GM18498 (cell line): Measurements from ENCODE around the gene SLC39A3.

Experiments
- ATAC-seq: cut with Tn5 transposase; IDR thresholded peaks from one replicate; pipeline ENCODE4 v1.9.1; 2021; ENCODE audit warnings: mild to moderate bottlenecking, moderate library complexity; ENCODE audit not compliant: unreplicated experiment

SLC39A3 gene

DNA sequence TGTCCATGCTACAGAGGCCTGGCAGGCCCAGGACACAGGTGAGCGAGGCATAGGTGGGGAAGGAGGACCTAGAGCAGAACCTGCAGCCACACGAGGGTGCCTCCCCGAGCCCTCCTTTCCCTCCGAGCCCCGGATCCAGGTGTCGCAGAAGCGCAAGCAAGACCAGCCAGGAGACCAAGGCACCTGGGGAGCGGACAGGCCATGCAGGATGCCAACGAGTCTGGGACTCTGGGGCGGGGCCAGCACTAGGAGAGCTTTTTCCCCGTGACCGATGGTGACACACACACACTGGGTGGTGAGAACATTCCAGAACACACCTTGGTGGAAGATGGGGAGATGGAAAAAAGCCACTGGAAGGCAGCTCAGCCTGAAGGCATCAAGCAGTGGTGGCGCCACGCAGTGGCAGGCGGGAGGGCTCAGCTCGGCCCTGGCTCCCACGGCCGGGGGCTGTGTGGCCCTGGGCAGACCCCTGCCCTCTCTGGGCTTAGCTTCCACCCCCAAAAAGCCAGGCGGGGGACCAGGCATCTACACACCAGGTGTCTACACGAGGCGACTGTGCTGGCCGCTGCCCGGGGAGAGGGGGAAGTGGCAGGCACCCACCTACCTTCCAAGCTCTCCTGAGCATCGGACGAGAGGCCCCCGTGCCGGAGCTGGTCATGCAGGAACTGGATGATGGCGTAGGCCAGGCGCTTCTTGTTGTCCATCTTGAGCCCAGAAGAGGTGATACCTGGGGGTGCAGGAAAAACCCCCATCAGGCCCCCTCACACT, 28.7 kb upstream of the SLC39A3 start:
- no peak for ATAC-seq

DNA sequence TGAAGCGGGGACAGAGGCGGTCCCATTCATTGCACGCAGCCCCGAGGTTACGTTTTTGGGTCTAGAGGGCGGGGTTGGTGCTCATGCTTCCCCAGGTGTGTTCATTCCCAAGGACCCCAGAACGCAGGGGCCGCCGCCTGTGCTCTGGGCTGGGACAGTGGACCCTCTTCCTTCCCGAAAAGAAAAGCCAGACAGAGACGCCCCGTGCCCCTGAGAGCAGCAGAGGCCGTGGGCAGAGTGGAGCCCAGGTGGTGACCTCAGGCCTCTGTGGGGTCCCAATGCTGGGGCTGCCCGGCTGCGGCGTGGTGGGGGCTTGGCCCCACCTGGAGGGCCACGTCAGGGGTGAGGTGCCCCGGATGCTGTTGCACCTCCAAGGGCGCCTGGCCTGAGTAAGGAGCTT, 27.9 kb upstream of the SLC39A3 start:
- ATAC-seq: no peak

DNA sequence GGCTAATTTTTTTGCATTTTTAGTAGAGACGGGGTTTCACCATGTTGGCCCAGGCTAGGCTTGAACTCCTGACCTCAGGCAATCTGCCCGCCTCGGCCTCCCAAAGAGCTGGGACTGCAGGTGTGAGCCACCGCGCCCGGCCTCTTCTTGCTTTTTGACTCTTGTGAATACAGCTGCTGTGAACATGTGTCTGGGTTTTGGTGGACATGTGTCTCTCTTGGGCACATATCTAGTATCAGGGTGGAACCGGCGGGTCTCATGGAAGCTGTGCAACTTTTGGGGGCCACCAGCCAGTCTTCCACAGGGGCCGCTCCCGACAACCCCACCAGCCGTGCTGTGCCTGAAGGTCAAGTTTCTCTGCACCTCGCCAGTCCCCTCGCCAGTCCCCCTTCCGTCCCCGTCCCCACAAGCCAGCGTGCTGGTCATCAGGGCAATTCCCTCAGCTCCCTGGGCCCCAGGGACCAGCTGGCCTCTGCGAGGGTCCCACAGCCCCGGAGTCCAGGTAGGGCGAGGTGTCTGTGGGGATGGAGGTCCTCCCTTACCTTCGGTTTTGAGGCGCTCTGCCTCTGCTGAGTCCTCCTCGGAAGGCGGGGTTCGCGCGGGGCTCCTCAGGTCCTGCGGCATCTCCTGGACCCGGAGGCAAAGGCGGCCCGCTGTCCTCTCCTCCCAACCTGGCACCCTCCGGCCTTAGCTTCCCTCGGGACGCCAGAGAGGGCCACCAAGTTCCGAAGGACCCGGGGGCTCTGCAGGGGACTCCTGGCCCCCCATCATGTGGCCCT, 27.0 kb upstream of the SLC39A3 start:
- no peak for ATAC-seq

DNA sequence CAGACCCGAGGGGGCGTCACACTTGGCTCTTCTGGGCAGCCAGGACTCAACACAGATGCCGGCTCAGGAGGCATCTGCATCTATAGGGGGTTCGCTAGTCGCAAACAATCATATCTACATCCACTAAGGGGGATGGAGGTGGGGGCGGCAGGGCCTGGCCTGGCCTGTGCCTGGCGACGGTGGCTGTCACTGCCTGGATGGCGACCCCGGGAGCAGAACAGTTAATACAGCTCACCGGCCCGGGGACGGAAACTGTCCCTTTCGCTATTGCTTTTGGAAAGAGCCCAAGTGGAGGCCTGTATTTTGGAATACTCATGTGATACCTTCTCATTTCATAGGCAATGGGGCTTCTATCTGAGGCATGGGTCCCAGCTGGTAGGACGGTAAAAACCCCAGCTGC, 25.6 kb upstream of the SLC39A3 start:
- no peak for ATAC-seq

DNA sequence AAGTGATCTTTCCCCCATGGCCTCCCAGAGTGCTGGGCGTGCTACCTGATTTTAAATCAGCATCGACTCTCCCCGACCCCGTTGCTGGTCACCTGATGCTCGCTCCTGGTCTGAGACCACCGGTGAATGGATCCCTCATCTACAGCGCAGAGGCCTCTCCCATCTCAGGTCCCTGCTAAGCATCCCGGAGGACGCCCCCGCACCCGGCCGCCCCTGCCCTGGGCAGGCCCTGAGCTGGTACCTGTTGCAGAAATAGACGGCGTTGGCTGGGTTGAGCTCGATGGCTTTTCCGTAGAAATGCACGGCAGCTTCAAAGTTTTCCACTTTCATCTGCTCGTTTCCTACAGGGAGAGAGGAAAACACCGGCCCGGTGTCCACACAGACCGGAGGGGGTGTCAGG, 25.1 kb upstream of the SLC39A3 start:
- ATAC-seq: no peak

DNA sequence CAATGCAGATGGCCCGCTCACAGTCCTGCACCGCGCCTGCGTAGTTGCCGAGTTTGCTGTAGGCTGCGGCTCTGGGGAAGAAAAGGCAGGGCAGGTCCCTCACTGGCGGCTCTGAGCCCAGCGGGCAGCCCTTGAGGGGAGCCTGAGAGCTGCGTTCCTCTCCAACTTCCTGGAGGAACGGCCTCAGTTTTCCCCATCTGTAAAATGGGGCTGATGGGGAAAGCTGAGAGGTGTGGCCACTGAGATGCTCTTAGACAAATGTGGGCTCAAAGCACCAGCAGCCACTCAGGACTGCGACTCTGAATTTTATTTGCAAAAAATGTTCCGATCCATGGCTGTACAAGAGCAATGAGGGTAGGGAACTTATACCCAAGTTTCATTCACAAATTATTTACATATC, 23.9 kb upstream of the SLC39A3 start:
- no peak for ATAC-seq

DNA sequence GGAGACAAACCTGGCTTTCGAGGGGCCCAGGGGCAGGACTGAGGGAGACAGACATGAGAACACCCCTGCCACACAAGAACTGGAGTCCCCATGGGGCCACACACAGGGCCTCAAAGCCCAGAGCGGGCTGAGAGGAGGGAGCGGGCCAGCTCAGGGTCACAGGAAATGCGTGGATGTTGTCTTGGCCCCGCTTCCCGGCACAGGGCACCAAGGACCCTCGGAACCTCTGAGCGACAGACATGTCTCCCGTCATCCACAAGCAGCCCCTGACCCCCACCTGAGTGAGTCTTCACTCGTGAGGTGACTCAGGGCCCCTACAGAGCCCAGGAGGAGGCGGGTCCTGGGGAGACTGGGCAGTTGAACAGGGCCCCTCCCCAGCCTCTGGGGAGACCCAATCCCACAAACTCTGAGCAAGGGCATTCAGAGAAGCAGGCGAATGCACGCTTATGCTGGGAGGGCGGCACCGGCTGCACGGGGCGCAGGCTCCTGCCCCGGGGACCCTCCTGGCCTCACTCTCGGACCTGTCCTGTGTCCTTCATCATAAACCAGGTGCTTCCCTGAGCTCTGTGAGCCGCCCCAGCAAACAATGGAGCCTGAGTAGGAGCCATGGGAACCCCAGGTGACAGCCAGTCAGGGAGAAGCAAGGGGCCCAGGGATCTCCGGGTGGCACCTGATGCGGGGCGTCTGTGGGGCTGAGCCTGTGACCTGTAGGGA, 23.1 kb upstream of the SLC39A3 start:
- no peak for ATAC-seq

DNA sequence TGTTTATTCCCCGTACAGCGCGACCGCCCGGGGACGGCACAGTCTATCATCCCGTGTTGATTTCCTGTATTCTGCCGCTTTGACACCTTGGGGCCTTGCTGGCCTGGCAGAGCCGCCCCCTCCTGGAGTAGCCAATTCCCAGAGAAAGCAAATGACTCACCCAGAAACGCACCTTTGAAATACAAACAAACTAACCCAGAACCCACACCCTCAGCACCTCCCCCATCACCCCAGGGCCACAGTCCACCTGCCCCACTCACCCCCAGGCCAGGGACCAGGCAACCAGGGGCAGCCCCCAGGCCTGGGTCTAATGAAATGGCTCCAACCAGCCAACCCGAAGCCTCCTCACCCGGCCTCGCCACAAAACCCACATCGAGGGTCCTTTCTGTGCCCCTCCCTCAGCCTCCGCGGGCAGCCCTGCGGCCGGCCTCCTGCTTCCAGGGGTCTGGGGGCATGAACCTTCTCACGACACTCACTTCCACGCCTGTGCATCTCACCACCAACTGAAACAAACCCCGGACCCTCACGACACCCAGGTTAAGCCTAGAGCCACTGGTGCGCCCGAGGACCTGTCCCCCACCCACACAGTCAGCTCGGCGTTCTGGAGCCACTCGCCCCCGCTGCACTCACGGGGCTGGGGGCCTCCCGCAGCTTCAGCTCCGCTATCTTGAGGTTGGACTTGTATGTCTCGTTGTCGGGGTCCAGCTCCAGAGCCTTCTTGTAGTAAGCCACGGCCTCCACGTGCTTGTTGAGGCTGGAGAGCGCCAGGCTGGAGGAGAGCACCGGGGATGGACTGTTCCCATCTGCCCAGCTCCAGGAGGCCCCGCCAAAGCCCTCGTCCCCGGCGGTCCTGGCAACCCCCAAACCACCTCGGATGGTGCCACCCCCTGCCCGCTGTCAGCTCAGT, 22.3 kb upstream of the SLC39A3 start:
- no peak for ATAC-seq

DNA sequence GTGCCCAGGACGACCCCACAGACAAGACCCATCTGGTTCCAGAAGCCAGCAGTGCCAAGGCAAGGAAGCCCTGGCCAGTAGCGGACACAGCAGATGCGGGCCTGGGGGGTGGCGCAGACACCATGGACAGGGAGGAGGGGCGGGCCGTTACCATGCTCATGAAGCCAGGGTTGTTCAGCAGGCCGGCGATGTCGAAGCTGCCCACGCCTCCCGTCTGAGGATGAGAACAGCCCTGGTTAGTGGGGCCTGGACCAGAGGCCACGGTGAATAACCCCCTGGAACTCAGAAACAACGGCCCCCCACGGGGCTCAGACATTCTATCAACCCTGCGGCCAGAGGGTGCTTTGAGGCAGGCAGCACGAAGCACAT, 21.5 kb upstream of the SLC39A3 start:
- no peak for ATAC-seq

DNA sequence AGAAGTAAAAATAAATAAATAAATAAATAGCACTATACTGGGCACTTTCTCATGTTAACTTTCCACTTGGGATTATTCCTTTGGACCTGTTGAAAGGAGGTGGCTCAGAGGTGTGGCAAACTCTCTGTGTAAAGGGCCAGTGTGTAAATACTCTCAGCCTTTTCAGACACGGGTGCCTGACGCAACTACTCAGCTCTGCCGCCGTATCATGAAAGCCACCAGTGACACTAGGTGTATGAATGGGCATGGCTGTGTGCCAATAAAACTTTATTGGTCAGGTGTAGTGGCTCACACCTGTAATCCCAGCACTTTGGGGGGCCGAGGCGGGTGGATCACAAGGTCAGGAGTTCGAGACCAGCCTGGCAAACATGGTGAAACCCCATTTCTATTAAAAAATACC, 20.1 kb upstream of the SLC39A3 start:
- no peak for ATAC-seq

DNA sequence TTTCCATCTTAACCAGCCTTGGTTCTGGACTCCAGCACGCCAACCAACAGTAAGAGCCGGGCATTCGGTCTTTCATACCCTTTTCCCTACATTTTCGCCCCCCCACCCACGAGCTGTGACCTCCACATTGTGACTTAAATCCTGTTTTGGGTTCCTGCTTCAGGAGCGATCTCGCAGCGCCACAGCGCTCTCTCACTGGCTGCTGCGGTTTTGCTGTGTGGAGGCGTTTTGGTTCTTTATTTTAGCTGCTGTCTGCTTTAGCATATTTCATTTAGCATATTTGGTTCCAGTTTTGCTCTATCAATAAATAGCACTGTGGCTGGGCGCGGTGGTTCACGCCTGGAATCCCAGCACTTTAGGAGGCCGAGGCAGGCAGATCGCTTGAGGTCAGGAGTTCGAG, 19.5 kb upstream of the SLC39A3 start:
- no peak for ATAC-seq

DNA sequence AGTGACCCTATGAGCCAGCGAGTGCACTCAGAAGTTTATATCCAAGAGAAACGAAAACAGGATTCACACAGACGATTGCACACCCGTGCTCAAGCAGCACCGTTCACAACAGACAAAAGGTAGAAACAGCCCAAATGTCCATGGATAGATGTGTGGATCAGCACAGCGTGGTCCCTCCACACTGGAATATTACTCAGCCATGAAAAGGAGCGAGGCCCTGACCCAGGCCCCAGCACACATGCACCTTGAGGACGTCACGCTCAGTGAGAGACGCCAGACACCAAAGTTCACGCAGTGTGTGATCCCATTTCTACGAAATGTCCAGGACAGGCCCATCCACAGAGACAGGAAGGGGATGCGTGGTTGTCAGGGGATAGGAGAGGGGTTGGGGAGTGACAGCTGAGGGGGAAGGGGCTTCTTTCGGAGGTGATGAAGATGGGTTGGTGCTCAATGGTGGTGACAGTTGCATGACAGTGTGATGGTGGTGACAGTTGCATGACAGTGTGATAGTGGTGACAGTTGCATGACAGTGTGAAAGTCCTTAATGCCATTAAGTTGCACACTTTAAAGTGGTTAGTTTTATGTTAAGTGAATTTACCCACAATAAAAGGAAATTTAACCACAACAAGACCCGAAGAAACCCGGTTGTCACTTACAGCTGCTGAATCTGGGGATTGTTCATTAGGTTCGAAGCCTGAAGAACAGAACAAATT, 18.9 kb upstream of the SLC39A3 start:
- ATAC-seq: no peak

DNA sequence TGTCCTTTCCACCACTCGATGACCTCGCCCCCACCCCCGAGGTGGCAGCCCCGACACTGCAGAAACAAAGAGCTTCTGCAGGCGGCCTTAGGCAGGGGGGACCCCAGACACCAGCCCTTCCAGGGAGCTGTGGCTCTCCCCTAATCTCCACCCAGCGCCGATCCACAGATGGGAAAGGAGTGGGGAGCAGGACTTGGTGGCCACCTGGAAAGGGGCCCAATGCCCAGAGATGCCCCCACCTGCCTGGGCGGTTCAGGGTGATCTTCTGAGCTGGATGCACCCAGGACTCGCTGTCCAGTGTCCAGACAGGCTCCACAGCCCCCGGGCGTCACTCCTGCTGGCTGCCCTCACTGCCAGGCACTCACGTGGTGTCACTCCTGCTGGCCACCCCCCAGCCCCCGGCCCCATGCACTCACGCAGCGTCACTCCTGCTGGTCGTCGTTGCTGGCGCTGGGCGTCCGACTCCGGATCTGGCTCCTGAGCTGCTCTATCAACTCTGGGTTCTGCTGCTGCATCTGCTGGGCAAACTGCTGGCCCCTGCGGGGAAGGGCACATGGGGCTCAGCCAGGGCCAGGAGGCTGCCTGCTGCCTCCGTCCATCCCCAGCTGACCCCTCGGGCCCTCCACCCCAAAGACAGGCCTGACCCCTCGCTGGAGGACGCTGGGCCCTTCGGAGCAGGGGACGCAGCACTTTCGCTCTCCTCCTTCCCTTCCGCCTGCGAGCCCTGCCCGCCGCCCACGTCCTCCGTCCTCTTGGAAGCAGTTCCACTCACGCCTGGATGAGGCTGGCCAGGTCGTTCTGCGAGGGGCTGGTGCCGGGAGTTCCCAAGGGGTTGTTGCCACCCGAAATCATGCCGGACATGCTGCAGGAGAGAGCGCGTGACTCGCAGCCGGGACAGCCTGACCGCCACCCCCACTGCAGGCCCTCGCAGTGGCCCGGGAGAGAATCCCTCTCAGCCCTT, 17.4 kb upstream of the SLC39A3 start:
- no peak for ATAC-seq

DNA sequence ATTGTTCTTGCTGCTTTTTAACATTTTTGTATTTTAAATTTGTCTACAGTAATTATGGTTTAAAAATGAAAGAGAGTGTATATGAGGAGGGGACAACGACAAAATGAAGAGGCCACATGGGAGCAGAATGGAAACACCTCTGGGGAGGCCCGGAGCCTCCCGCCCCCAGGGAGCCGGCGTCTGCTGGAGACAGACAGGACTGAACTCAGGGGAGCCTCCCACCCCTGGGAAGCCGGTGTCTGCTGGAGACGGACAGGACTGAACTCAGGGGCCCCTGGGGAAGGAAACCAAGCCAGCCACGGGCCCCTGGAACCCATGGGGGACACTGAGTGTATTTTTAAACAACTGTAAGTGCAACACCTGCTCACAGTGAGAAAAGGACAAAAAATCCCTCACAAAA, 16.7 kb upstream of the SLC39A3 start:
- ATAC-seq: no peak

DNA sequence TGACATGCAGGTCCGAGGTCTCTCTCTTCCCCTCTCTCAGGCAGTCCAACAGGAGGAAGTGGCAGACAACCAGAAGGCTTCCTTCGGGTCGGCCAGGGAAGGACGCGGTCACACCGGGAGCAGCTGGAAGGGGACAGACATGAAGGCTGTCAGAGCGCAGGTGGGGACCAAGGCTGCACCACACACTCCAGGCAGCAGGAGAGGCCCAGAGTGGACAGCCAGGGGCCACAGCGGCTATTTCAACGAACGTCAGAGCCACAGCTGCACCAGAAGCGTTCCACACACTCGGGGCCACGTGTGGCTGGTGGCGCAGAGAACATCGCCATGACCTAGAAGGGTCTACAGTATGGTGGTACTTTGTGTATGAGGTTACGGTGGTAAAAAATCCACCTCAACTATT, 16.0 kb upstream of the SLC39A3 start:
- no peak for ATAC-seq

DNA sequence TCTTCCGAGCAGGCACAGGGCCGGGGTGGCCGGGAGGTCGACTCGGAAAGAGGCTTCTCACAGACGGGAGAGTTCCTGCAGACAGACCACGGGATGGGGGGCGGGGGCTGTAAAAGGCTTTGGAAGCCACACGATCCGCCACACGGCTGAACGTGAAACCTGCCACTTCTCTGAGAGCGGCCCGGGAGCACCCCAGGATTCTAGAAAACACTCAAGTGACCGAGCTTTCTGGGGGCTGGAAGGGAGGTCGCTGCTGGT, 15.6 kb upstream of the SLC39A3 start:
- no peak for ATAC-seq

DNA sequence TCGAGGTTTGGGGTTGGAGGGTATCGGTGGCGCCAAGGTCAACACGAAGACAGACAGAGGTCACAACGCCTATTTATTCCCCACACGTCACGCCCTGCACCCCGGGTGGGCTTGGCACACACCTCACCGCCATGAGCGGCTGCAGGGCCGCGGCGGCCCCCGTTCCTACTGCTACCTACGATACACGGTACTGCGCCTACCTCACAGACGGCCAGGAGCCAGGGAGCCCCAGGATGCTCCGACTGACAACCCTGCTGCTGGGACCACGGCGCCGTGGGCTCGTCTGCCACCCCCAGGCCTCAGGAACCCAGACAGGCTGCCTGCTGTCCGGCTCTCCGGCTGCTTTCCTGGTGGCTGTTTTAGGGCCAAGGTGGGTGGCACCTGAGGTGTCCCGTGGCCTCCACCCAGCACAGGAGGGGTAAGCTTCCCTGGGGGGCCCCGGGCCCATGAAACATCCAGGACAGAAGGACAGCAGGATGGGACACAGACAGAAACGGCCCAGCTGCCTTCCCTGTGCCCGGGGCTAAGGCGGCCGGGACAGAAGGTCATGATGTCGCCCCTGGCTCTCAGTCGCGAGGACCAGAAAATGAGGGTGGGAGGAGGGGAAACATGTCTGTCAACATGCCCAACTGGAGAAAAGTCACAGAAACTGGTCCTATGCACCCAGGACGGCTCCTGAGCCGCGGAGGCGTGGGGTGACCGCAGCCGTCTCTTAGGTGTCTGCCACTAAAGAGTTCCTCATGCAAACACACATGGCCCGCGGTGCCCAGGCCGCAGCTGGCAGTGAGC, 15.0 kb upstream of the SLC39A3 start:
- no peak for ATAC-seq

DNA sequence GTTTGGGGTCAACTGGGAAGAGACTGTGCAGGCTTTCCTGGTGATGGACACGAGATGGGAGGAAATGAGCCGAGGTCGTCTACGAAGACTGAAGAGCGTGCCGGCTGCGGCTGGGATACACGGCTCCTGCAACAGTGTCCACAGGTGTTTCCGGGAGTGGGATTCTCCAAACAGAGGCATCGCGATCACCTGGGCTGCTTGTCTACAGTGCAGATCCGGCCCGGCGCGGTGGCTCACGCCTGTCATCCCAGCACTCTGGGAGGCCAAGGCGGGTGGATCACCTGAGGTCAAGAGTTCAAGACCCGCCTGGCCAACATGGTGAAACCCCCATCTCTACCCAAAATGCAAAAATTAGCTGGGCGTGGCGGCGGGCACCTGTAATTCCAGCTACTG, 11.6 kb upstream of the SLC39A3 start:
- no peak for ATAC-seq
